HL-60 (cell line): ENCODE measurements around the gene DDB1.

Experiments used
- GABPA ChIP-seq: IDR thresholded peaks from 2 replicates; pipeline ENCODE4 v1.6.1; 2012; ENCODE audit warnings: low read depth
- POLR2AphosphoS5 ChIP-seq: IDR thresholded peaks from 2 replicates; pipeline ENCODE4 v1.6.1; 2012; ENCODE audit warnings: low read depth
- REST ChIP-seq: IDR thresholded peaks from 2 replicates; pipeline ENCODE4 v1.6.1; 2012; ENCODE audit warnings: low read depth; ENCODE audit not compliant: insufficient replicate concordance
- SPI1 ChIP-seq: IDR thresholded peaks from 2 replicates; pipeline ENCODE4 v1.6.1; 2012; ENCODE audit warnings: low read depth, mild to moderate bottlenecking, borderline replicate concordance
- TF ChIP-seq, protein P1 (sequence below): IDR thresholded peaks from one replicate; pipeline ENCODE4 v1.5.1; 2011; ENCODE audit warnings: low read length, control low read depth, inconsistent platforms; ENCODE audit not compliant: insufficient read depth

DNA sequence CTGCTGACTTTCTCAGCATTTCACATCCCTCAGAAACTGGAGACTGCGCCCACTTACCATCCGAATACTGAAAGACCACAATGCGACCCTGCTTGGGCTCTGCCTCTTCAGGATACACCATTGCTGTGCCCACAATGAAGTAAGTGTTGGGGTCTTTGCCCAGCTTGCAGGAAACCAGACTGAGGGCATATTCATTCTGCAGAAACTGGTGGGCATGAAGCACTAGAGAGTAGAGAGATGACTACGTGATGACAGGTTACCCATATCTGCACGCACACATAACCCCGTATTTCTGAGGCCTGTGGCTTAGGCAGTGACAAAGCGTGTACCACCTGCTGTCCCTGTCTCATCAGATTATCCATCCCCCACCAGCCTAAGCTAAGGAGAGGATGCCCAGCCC lies 23.2 kb downstream of the DDB1 start:
- no peak for TF ChIP-seq SPI1
- TF ChIP-seq, protein P1, sequence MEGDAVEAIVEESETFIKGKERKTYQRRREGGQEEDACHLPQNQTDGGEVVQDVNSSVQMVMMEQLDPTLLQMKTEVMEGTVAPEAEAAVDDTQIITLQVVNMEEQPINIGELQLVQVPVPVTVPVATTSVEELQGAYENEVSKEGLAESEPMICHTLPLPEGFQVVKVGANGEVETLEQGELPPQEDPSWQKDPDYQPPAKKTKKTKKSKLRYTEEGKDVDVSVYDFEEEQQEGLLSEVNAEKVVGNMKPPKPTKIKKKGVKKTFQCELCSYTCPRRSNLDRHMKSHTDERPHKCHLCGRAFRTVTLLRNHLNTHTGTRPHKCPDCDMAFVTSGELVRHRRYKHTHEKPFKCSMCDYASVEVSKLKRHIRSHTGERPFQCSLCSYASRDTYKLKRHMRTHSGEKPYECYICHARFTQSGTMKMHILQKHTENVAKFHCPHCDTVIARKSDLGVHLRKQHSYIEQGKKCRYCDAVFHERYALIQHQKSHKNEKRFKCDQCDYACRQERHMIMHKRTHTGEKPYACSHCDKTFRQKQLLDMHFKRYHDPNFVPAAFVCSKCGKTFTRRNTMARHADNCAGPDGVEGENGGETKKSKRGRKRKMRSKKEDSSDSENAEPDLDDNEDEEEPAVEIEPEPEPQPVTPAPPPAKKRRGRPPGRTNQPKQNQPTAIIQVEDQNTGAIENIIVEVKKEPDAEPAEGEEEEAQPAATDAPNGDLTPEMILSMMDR, result no peak
- no peak for TF ChIP-seq POLR2AphosphoS5
- no peak for TF ChIP-seq GABPA
- no peak for TF ChIP-seq REST
